Small intestine (tissue), 7 donors: Measurements from ENCODE around the gene NYAP2. TPM values are rescaled to one million over a fixed set of nuclear protein-coding genes. Genes with fewer than 3 reads are reported as not detected.

Source experiments
- DNase-seq, 2 donors: peaks; one replicate each; pipeline versions ENCODE4 v3.0.0 to v3.0.0-alpha.2; 2013
- FAIRE-seq: peaks from 2 replicates; lab custom pipeline; 2012; peaks lifted over from hg19 to GRCh38; lab: Jason Lieb, UNC
- H3K27ac ChIP-seq, 3 donors: one replicate each; pipeline ENCODE4 v1.5.1; 2013; ENCODE audit warnings: low read length in 2 of 3, mild to moderate bottlenecking in 2 of 3, control low read depth in 1 of 3, inconsistent platforms in 1 of 3, low read depth in 1 of 3, moderate library complexity in 1 of 3
- H3K27me3 ChIP-seq, 3 donors: one replicate each; pipeline ENCODE4 v1.6.1; 2013; ENCODE audit warnings: low read length in 3 of 3, inconsistent platforms in 1 of 3; ENCODE audit not compliant: control insufficient read depth in 3 of 3, insufficient read depth in 3 of 3
- H3K36me3 ChIP-seq, 3 donors: one replicate each; pipeline ENCODE4 v1.6.1; 2013; ENCODE audit warnings: low read length in 3 of 3, inconsistent platforms in 1 of 3, low read depth in 1 of 3, mild to moderate bottlenecking in 1 of 3, moderate library complexity in 1 of 3; ENCODE audit not compliant: control insufficient read depth in 3 of 3, insufficient read depth in 2 of 3
- H3K4me1 ChIP-seq, 3 donors: one replicate each; pipeline ENCODE4 v1.6.1; 2013; ENCODE audit warnings: low read length in 2 of 3, inconsistent platforms in 1 of 3, low read depth in 1 of 3, mild to moderate bottlenecking in 1 of 3, moderate library complexity in 1 of 3; ENCODE audit not compliant: control insufficient read depth in 3 of 3, insufficient read depth in 2 of 3
- H3K4me3 ChIP-seq, 3 donors: one replicate each; pipeline ENCODE4 v1.5.1; 2013; ENCODE audit warnings: low read length in 3 of 3, control low read depth in 1 of 3, inconsistent platforms in 1 of 3, low read depth in 1 of 3, mild to moderate bottlenecking in 1 of 3, moderate library complexity in 1 of 3
- H3K9me3 ChIP-seq, 2 donors: one replicate each; pipeline ENCODE4 v1.6.1; 2013; ENCODE audit warnings: low read depth in 1 of 2, low read length in 1 of 2; ENCODE audit not compliant: control insufficient read depth in 2 of 2, insufficient read depth in 1 of 2
- WGBS, 3 donors: extraction: QIAGEN DNeasy Blood & Tissue Kit; methylation state at CpG; one replicate each; pipeline ENCODE4 v1.1.7; 2013; 5-methylcytosine and 5-hydroxymethylcytosine counted together
- polyA plus RNA-seq, 4 donors: library from polyadenylated mRNA; stranded (reverse) in 3 of 4; unstranded in 1 of 4; fragments of 200-250 nt in 3 of 4; fragments of 120-200 nt in 1 of 4; gene quantifications; one replicate each; pipeline versions ENCODE4 v1.2.1 to v1.2.3, GENCODE V29; 2013
- donor health status: healthy with polysubstance abuse.
- donor health status: control.
- donor health status: control.
- donor health status: Bipolar disorder and iron deficiency.
- donor health status: healthy.

The NYAP2 gene
- polyA plus RNA-seq, 4 donors, result 0.07 to 0.12 TPM; not detected in 2

GRCh38 chr2:225581906-225582305 is 182.4 kb downstream of the NYAP2 start:
- H3K4me3 ChIP-seq, result no peak overlapping the region
- FAIRE-seq (no peak), DNase-seq (no peak)
- H3K9me3 ChIP-seq, result no peaks in the 10 kb centered on the region
- no peak overlapping the region for H3K27ac ChIP-seq
- no peaks in the 10 kb centered on the region for H3K27me3 ChIP-seq
- no peaks in the 10 kb centered on the region for H3K36me3 ChIP-seq
- no peaks in the 10 kb centered on the region for H3K4me1 ChIP-seq
- 96 to 98% (median 96%) methylated on average over 26 of the region's 26 CpGs for WGBS, 3 donors

GRCh38 chr2:225582355-225583116 is 183.0 kb downstream of the NYAP2 start:
- H3K4me3 ChIP-seq, result no peak overlapping the region
- H3K9me3 ChIP-seq, result no peaks in the 10 kb centered on the region
- H3K36me3 ChIP-seq, result no peaks in the 10 kb centered on the region
- 95 to 97% (median 95%) methylated on average over 49 of the region's 49 CpGs for WGBS, 3 donors
- H3K4me1 ChIP-seq, result no peaks in the 10 kb centered on the region
- DNase-seq, result no peak
- no peaks in the 10 kb centered on the region for H3K27me3 ChIP-seq
- H3K27ac ChIP-seq, result no peak overlapping the region
- no peak for FAIRE-seq

- no peaks in the 10 kb centered on the region for H3K4me1 ChIP-seq
- DNase-seq (no peak), FAIRE-seq (no peak)
- no peaks in the 10 kb centered on the region for H3K27me3 ChIP-seq
- H3K4me3 ChIP-seq, result no peak overlapping the region
- no peaks in the 10 kb centered on the region for H3K36me3 ChIP-seq
- no peak overlapping the region for H3K27ac ChIP-seq
- H3K9me3 ChIP-seq, result no peaks in the 10 kb centered on the region
Measured at GRCh38 chr2:225584796-225585195, 185.3 kb downstream of the NYAP2 start.

GRCh38 chr2:225590932-225591331 is 191.4 kb downstream of the NYAP2 start:
- FAIRE-seq (no peak), DNase-seq (no peak)
- no peak overlapping the region for H3K27ac ChIP-seq
- H3K27me3 ChIP-seq, result no peaks in the 10 kb centered on the region
- H3K36me3 ChIP-seq, result no peaks in the 10 kb centered on the region
- WGBS, 3 donors, result 84 to 89% (median 85%) methylated on average over 3 of the region's 3 CpGs
- H3K9me3 ChIP-seq, result no peaks in the 10 kb centered on the region
- H3K4me3 ChIP-seq, result no peak overlapping the region
- no peaks in the 10 kb centered on the region for H3K4me1 ChIP-seq

GRCh38 chr2:225597911-225598310 is 198.4 kb downstream of the NYAP2 start:
- Histone ChIP-seq H3K27ac (no peak overlapping the region), H3K4me3 (no peak overlapping the region), H3K27me3 (no peaks in the 10 kb centered on the region), H3K4me1 (no peaks in the 10 kb centered on the region), H3K9me3 (no peaks in the 10 kb centered on the region), H3K36me3 (no peaks in the 10 kb centered on the region)
- FAIRE-seq, result no peak
- DNase-seq, result no peak
- 74 to 79% (median 76%) methylated on average over 4 of the region's 4 CpGs for WGBS, 3 donors

GRCh38 chr2:225598426-225598825 is 198.9 kb downstream of the NYAP2 start:
- no peaks in the 10 kb centered on the region for H3K27me3 ChIP-seq
- H3K9me3 ChIP-seq, result no peaks in the 10 kb centered on the region
- H3K4me1 ChIP-seq, result no peaks in the 10 kb centered on the region
- H3K4me3 ChIP-seq, result no peak overlapping the region
- no peaks in the 10 kb centered on the region for H3K36me3 ChIP-seq
- FAIRE-seq, result no peak
- DNase-seq, result no peak
- H3K27ac ChIP-seq, result no peak overlapping the region

GRCh38 chr2:225598897-225599296 is 199.4 kb downstream of the NYAP2 start:
- H3K4me3 ChIP-seq, result no peak overlapping the region
- WGBS, 3 donors, result 58 to 74% (median 65%) methylated on average over 4 of the region's 4 CpGs
- no peak overlapping the region for H3K27ac ChIP-seq
- FAIRE-seq, result no peak
- H3K4me1 ChIP-seq, result no peaks in the 10 kb centered on the region
- no peaks in the 10 kb centered on the region for H3K27me3 ChIP-seq
- H3K9me3 ChIP-seq, result no peaks in the 10 kb centered on the region
- no peaks in the 10 kb centered on the region for H3K36me3 ChIP-seq
- no peak for DNase-seq

GRCh38 chr2:225599856-225600255 is 200.3 kb downstream of the NYAP2 start:
- Histone ChIP-seq H3K27me3 (no peaks in the 10 kb centered on the region), H3K36me3 (no peaks in the 10 kb centered on the region), H3K4me1 (no peaks in the 10 kb centered on the region), H3K9me3 (no peaks in the 10 kb centered on the region), H3K27ac (no peak overlapping the region), H3K4me3 (no peak overlapping the region)
- WGBS, 3 donors, result 65 to 72% (median 71%) methylated on average over 1 of the region's 1 CpG
- DNase-seq, result no peak
- no peak for FAIRE-seq

- no peaks in the 10 kb centered on the region for H3K9me3 ChIP-seq
- H3K27ac ChIP-seq, result no peak overlapping the region
- FAIRE-seq (no peak), DNase-seq (no peak)
- no peaks in the 10 kb centered on the region for H3K4me1 ChIP-seq
- no peaks in the 10 kb centered on the region for H3K27me3 ChIP-seq
- H3K36me3 ChIP-seq, result no peaks in the 10 kb centered on the region
- H3K4me3 ChIP-seq, result no peak overlapping the region
Measured at GRCh38 chr2:225600444-225600843, 200.9 kb downstream of the NYAP2 start.
